ENCODE measurements around the gene ELMO1.

DNA sequence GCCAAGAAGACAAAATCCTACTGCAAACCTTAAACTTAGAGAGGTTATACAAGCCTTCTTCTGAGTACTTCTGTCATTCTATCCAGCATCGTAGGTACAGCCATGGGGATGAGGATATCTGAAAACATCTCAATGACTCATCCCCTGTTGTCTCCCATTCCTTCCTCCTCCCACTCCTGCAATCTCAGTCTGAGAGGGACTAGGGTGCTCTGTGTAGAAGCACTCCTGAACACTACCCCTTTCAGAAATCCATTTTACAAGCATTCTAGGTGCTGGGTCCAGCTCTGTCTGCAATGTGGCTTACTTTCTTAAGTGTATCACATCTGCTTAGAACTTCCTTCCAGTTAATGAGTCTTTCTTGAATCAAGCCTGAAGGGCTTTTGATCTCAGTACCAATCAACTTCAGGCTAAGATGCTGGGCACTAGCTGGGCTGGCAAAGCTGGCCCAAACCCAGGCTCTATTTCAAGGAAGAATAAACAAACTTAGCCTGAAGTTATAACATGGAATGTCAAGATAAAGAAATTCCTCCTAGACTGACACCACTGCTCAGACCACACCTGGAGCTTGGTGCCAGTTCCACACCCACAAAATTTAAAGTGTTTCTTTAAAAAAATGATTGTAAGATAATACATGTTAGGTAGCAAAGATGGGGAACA, 454.1 kb downstream of the ELMO1 start:
- TF ChIP-seq, protein P1, sequence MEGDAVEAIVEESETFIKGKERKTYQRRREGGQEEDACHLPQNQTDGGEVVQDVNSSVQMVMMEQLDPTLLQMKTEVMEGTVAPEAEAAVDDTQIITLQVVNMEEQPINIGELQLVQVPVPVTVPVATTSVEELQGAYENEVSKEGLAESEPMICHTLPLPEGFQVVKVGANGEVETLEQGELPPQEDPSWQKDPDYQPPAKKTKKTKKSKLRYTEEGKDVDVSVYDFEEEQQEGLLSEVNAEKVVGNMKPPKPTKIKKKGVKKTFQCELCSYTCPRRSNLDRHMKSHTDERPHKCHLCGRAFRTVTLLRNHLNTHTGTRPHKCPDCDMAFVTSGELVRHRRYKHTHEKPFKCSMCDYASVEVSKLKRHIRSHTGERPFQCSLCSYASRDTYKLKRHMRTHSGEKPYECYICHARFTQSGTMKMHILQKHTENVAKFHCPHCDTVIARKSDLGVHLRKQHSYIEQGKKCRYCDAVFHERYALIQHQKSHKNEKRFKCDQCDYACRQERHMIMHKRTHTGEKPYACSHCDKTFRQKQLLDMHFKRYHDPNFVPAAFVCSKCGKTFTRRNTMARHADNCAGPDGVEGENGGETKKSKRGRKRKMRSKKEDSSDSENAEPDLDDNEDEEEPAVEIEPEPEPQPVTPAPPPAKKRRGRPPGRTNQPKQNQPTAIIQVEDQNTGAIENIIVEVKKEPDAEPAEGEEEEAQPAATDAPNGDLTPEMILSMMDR (IDR thresholded peaks at IDR 0.05; ENCODE audit: low read depth, low read length): no peak
- TF ChIP-seq MYC (IDR thresholded peaks at IDR 0.05; ENCODE audit: low read depth, low read length) (no peak), POLR2A (IDR thresholded peaks at IDR 0.05; ENCODE audit: extremely low read depth, insufficient read length) (no peak)

All from NB4 (cell line).